GM12878 (cell line): Measurements from ENCODE around the gene MYO16.

Experiments used
- CTCF ChIP-seq, 3 experiments: IDR thresholded peaks in 2 of 3; conservative IDR thresholded peaks in 1 of 3; 2 replicates each; pipeline ENCODE4 v1.5.1; 2011; ENCODE audit warnings: low read depth in 3 of 3, low read length in 3 of 3, mild to moderate bottlenecking in 3 of 3, control low read depth in 2 of 3, moderate library complexity in 2 of 3, inconsistent platforms in 1 of 3, mixed read lengths in 1 of 3; ENCODE audit not compliant: control insufficient read depth in 2 of 3, insufficient read depth in 1 of 3; ENCODE audit errors: extremely low read depth in 1 of 3
- FOXM1 ChIP-seq: IDR thresholded peaks from 2 replicates; pipeline ENCODE4 v1.6.1; 2012; ENCODE audit warnings: low read depth, mild to moderate bottlenecking, inconsistent platforms, low read length, moderate library complexity
- HDAC6 ChIP-seq: fragments of 200-600 bp; sonication (generic); IDR thresholded peaks from one replicate; pipeline ENCODE4 v1.8.0; 2017; ENCODE audit warnings: antibody characterized with exemption; ENCODE audit not compliant: unreplicated experiment
- POLR2AphosphoS2 ChIP-seq: IDR thresholded peaks from 2 replicates; pipeline ENCODE4 v1.6.1; 2011; ENCODE audit warnings: low read depth, mild to moderate bottlenecking, low read length, improper control_type of control experiment, moderate library complexity
- SMAD1 ChIP-seq: fragments of 450-650 bp; IDR thresholded peaks from 2 replicates; pipeline ENCODE4 v1.6.1; 2018; ENCODE audit warnings: mild to moderate bottlenecking, low read depth; ENCODE audit not compliant: partially characterized antibody
- SMC3 ChIP-seq: IDR thresholded peaks from 2 replicates; pipeline ENCODE4 v1.6.1; 2011; ENCODE audit warnings: low read length, improper control_type of control experiment, borderline replicate concordance
- TARDBP ChIP-seq: IDR thresholded peaks from 2 replicates; pipeline ENCODE4 v1.6.1; 2016; ENCODE audit warnings: borderline replicate concordance
- ZNF217 ChIP-seq: fragments of 450-650 bp; IDR thresholded peaks from 2 replicates; pipeline ENCODE4 v1.6.1; 2017; ENCODE audit warnings: antibody characterized with exemption, mild to moderate bottlenecking

DNA sequence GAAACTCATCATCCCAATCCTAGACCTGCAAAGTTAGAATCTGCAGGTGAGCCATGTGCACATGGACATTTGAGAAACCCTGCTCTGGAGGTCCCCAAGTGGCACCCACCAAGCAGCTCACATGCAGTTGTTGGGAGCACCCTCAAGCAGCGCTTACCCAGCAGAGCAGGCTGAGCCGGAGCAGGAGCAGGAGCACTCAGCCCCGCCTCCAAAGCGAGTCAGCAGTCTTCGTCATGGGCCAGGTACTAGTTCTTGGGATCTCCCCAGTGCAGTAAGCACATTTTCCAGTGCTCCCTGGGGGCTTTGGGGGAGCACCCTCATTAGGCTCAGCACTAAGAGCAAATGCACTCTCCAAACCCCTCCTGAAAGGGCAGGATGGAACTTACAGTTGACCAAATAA is 584.3 kb downstream of the MYO16 start:
- no peak for TF ChIP-seq CTCF (IDR thresholded peaks at IDR 0.05 in 2 of 3, conservative IDR thresholded peaks at IDR 0.05 in 1 of 3; ENCODE audit: control insufficient read depth in 2 of 3, extremely low read depth in 1 of 3, insufficient read depth in 1 of 3, low read depth in 3 of 3, low read length in 3 of 3)
- no peak for TF ChIP-seq SMAD1
- no peak for TF ChIP-seq FOXM1
- no peak for TF ChIP-seq TARDBP
- no peak for TF ChIP-seq HDAC6
- no peak for TF ChIP-seq POLR2AphosphoS2
- TF ChIP-seq ZNF217, result no peak
- TF ChIP-seq SMC3, result no peak
